NCI-H187 (cell line): ENCODE results near the gene CACNA1I.

Source experiments
- DNase-seq, 2 experiments: peaks; one replicate each; lab custom pipeline; 2025; lab: John Stamatoyannopoulos, UW

The CACNA1I gene

GRCh38 chr22:39535831-39536449 is 34.6 kb upstream of the CACNA1I start:
- DNase-seq, result no peak

GRCh38 chr22:39536711-39537110 is 33.8 kb upstream of the CACNA1I start:
- no peak for DNase-seq

DNA sequence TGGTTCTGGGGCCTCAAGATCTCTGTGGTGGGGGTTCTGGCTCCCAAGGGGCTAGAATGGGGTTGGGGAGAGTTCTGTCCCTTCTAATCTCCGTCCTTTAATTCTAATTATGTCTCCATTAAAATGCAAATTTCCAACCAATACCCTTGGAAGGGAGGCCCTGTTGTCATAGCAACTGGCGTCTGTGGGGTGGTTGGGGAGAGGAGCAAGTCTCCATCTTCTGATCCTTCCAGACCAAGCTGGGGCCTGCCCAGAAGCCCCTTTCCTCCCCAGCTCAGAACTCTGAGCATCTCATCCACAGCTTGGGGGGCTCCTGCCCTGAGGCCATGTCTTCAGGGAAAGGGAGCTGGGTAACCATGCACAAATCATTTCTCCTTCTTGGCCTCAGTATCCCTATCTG is 32.6 kb upstream of the CACNA1I start:
- no peak for DNase-seq

DNA sequence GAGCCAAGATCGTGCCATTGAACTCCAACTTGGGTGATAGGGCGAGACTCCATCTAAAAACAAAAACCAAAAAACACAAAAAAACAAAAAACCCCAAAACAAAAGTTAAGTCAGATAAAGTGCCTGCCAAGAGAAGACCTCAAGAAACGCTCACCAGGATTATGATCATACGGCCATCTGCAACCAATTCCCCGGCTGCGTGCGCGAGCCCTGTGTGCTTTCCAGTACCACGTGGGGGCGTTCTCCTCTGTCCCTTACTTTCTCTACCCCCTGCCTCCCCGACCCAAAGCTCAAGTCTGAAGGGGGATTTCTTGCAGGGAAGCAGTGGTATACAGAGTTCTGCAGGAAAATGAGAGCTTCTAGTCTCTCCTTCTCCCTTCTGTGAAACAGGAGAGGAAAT is 27.5 kb upstream of the CACNA1I start:
- DNase-seq, result no peak

- no peak for DNase-seq
Observed at GRCh38 chr22:39545386-39546365, 24.9 kb upstream of the CACNA1I start.

DNA sequence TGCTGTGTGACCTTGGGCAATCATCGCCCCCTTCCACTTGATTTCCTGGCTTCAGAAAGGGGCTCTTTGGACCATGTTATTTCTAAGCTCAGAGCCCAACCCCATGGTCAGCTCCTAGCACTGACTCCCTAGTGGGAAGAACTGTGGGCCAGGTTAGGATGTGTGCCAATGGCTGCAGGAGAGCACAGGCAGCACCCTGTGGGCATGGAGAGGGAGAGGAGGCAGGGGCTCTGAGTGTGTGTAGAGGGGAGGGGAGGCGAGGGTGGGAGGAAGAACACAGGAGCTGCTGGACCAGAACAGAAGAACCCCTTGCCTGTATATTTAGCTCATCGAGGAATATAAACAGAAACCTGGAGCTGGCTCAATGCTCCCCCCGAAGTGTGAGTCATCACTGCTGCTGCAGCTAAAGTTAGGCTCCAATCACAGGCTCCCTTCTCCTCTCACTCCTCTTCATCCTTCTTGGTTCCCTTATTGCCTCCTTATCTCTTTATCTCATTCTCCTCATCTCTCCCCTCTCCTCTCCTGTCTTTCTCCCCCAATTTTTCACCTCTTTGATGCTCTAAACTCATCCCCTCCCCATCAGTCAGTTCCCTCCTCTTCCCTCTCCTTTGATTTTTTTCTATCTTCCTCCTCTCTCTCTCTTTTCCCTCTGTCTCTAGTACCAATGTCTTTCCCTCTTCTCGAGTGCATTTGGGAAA is 23.5 kb upstream of the CACNA1I start:
- DNase-seq, result no peak

GRCh38 chr22:39547587-39547947 is 23.0 kb upstream of the CACNA1I start:
- DNase-seq, result no peak

DNA sequence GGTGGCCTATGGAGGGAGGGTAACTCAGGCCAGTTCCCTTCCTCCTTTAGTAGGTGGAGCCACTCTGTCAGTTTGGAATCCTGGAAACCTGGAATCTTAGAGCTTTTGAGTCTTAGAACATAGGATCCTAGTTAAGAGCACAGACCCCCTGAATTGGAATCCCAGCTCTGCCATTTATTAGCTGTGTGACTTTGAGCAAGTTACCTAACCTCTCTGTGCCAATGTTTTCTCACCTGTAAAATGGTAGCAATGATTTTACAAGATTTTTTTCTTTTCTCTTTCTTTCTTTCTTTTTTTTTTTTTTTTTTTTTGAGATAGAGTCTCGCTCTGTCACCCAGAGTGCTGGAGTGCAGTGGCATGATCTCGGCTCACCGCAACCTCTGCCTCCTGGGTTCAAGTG is 17.1 kb upstream of the CACNA1I start:
- DNase-seq, result no peak

DNA sequence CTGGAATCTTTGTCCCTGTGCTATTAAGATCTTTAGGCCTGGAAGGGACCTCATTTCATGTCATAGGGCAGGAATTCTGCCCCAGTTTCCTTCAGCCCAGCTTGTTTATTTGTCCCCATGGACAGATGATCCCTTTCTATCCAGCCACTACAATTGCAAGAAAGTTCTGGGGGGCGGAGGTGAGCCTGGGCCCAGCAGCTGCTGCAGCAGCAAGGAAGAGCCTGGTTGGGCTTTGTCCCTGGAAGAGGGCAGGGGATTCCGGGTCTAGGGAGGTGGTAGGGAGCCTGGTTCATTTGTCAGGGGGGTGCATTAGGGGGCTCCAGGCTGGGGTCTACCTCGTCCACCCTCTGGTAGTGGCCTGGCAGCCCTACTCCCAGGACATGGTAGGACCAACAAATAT is 16.4 kb upstream of the CACNA1I start:
- no peak for DNase-seq

- no peak for DNase-seq
Observed at GRCh38 chr22:39556970-39557841, 13.3 kb upstream of the CACNA1I start.

DNA sequence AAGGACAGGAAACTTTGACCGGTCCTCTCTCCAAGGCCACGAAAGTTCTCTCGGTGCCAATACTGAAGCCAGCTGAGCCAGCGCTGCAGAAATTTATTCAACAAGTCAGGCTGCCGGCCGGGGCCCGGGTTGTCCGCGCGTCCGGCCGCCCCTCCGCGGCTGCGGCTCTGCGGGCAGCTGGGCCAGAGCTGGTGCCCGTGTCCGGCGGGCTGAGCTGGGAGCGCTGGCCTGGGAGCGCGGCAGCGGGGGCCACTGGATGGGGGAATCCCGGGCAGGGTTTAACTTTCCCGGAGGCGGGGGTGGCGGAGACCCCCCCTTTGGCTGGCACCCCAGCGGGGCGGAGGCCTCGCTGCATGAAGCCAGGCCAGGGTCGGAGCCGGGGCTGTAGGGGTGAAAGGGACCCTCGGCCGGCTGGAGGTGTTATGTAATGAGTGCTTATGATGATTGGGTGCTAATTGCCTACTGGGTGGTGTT is 12.3 kb upstream of the CACNA1I start:
- DNase-seq, result no peak

DNA sequence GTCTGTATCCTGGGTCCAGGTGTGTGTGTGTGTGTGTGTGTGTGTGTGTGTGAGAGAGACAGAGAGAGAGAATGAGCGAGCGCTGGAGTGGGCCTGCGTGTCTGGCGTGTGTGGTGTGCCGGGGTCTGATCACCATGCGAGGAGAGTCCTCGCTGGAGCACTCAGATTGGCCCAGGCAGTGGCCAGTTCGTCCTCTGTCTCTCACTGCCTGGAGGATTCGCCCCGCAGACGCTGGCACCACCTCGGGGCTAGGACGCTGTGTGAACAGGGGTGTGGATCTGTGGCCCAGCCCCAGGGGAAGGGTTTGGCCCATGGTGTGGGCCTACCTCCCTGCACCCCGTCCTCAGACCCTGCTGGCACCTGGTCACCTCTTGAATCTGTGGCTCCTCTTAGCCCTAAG is 11.6 kb upstream of the CACNA1I start:
- DNase-seq, result no peak

DNA sequence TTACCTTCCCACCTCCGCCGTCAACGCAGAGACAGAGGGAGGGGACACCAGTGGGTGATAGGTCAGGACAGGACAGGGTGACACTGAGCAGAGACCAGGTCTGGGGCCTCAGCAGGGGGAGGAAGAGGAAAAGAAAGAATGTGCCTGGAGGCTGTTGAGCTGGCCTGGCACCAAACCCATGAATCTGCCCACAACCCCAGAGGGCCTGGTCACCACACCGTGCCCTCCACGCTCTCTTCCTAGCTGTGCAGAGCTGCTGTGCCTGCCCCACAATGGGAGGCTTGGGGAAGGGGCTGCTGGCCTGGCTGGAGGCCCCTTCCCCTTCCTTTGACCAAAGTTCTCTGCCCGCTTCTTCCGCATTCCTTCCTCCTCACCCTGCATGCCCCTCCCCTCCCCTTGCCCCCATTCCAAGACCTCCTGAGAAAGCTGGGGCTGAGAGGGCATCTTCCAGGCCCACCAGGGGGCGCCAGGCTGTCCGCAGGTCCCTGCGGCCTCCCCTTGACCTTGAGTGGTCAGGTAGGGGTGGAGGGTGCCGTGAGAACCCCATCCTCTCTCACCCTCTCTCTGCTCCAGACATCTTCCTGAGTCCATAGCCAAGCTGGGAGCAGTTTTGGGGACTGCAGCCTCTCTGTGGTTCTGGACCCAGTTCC is 11.0 kb upstream of the CACNA1I start:
- DNase-seq, result no peak

DNA sequence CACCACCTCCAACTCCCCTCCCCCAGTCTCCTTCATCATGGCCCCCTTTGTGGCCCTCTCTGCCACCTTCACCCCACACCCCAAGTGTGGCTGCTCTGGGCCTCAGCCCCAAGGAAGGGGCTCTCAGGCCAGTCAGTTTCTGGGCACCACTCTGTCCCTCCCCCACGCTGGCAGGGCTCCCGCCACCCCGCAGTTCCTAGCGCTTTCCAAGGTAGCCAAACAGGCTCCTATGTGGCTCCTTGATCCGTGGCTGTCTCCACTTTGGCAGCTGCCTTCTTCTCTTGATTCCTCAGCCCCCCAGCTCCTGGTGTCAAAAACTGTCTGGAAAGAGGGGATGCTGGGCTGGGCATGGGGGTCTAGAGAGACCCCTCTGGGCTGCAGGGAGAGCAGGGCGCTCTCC is 10.4 kb upstream of the CACNA1I start:
- DNase-seq, result no peak

DNA sequence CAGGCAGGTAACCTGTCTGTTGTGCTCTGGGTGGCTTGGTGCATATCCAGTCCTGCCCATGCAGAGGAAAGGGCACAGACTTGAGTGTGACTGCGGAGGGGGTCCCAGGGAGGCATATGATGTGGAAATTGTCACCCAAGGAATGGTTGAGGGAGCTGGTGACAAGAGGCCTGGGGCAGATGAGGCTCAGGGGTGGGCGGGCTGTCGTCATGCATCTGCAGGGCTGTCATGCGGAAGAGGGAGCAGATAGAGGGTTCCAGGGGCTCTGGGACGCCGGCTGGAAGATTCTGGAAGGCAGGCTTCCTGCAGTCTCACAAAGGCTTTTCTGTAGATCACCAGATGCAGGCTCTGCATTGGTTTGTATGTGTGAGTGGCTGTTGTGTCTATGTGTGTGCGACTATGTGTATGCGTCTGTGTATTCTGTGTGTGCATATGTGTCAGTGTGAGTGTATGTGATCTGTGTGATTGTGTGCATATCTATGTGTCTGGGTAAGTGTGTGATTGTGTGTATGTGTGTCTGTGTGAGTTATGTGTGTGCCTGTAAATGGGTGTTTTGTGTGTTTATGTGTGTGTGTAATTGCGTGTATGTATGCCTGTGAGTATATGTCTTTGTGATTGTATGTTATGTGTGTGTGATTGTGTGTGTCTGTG is 7.6 kb upstream of the CACNA1I start:
- DNase-seq, result no peak

DNA sequence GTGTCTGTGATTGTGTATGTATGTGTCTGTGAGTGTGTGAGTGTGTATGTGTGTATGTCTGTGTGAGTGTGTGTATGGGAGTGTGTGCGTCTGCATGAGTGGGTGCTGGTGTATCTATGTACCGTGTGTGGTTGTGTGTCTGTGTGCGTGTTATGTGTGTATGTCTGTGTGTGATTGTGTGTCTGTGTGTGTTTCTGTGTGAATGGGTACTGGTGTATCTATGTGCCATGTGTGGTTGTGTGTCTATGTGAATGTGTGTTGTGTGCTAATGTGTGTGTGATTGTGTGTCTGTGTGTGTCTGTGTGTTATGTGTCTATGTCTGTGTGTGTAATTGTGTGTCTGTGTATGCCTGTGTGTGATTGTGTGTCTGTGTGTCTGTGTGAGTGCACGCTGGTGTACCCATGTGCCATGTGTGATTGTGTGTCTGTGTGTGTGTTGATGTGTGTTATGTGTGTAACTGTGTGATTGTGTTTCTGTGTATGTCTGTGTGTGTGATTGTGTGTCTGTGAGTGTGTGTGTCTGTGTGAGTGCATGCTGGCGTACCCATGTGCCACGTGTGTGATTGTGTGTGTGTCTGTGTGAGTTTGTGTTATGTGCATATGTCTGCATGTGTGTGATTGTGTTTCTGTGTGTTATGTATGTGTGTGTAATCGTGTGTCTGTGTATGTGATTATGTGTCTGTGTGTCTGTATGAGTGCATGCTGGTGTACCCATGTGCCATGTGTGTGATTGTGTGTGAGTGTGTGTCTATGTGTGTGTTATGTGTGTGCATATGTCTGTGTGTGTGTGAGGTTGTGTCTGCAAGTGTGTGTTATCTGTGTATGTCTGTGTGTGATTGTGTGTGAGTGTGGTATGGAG is 6.8 kb upstream of the CACNA1I start:
- no peak for DNase-seq

DNA sequence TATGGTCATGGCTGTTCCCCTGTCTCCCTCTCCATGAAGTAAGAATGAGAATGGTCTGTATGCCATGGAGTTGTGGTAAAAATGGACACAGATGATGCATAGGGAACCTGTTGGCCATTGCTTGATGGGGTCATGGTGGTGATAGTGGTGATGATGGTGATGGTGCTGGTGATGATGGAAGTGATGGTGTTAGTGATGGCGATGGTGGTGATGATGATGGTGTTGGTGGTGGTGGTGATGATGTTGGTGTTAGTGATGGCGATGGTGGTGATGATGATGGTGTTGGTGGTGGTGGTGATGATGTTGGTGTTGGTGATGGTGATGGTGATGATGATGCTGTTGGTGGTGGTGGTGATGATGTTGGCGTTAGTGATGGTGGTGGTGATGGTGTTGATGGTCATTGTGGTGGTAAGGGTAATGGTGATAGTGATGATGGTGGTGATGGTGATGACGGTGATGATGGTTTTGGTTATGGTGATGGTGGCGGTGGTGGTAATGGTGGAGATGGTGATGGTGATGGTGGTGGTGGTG is 5.1 kb upstream of the CACNA1I start:
- no peak for DNase-seq

GRCh38 chr22:39567135-39567946 is 3.2 kb upstream of the CACNA1I start:
- DNase-seq, result no peak
